Right renal pelvis (tissue), 4 donors: Measurements from ENCODE around the gene CPAMD8. TPM values are rescaled to one million over a fixed set of nuclear protein-coding genes. Genes with fewer than 3 reads are reported as not detected.
"Not testable (repeated sequence)": the region's sequence is repeated elsewhere in the genome, so short reads cannot be mapped to it uniquely, and the experiment has no call there.

Source experiments
- DNase-seq, 4 donors: peaks; one replicate each; pipeline ENCODE4 v3.0.0-alpha.2; 2013; ENCODE audit warnings: low read depth in 4 of 4, low spot score in 3 of 4, missing footprints in 1 of 4
- polyA plus RNA-seq, 4 donors: library from polyadenylated mRNA; unstranded; fragments of 120-200 nt; gene quantifications; one replicate each; pipeline ENCODE4 v1.2.1, GENCODE V29; 2013; ENCODE audit not compliant: insufficient read length in 4 of 4

Gene CPAMD8
- polyA plus RNA-seq, 4 donors: 35.9 to 50.0 (median 41.7) TPM

DNA sequence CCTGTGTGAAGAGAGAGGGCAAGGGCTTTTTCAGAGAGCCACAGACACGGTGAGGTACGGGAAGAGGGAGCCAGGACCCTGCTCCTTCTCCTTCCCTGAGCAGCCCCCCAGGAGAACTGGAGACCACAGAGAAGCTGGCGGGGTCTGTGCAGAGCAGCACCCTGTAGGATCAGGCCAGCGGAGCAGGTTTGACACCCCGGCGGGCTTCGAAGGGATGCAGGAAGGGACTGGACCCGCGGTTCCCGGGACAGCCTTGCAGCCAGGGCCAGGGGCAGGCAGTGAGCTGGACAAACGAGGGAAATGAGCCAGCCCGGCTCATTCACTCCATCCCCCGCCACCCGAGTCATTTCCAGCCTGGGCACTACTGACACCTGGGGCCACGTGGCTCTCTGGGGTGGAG is 22.2 kb downstream of the CPAMD8 start:
- DNase-seq: no peak

DNA sequence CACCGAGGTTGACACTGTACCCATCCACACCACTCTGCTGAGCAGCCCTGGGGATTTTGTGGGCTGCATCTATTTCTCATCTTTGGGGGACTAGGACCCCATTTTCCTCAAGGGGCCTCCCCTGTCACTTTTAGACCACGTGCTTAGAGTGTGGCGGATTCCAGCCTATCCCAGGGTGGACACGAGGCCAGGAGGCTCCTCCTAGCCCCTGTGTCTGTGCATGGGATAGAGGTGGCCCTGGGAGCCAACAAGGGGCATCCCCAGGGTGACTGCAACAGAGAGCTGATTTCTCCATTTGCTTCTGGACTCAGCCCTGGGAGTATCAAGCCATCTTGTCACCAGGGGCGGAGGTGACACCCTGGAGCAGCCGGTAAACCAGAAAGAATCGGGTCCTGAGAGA is 24.2 kb downstream of the CPAMD8 start:
- no peak for DNase-seq

DNA sequence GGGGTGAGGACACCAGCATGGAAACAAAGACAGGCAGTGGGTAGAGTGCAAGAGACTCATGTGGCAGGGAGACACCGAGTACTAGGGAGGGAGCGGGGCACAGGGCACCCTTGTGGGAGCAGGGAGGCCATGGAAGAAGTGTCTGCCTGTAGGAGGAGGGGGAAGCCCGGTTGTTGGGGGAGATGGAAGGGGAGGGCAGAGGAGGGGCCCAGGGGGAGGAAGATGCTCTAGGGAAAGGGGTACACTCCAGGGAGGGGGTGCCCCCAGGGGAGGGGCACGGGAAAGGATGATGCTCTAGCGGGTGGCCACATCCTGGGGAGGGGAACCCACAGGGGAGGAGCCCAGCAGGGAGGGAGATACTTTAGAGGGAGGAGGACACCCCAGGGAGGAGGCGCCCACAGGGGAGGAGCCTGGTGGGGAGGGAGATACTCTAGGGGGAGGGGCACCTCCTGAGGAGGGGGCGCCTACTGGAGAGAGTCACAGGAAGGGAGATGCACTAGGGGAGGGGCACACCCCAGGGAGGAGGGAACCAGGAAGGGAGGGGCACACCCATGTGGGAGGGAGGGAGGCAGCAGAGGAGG is 24.9 kb downstream of the CPAMD8 start:
- no peak for DNase-seq

DNA sequence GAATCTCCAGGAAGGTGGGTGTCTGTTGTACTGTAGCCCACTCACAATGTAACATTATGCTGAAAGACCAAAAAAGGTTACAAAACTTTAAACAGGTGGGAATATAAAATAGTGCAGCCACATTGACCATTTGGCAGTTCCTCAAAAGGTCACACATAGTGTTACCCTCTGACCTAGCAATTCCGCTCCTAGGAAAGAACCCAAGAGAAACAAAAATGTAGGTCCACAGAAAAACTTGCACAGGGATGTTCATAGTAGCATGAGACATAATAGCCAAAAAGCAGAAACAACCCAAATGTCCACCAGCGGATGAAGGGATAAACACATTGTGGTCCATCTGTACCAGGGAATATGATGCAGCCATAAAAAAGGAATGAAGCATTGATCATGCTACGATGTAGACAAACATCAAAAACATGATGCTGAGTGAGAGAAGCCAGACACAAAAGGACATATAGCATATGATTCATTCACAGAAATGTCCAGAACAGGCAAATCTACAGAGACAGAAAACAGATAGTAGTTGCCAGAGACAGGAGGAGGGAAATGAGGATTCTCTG is 27.9 kb downstream of the CPAMD8 start:
- no peak for DNase-seq

DNA sequence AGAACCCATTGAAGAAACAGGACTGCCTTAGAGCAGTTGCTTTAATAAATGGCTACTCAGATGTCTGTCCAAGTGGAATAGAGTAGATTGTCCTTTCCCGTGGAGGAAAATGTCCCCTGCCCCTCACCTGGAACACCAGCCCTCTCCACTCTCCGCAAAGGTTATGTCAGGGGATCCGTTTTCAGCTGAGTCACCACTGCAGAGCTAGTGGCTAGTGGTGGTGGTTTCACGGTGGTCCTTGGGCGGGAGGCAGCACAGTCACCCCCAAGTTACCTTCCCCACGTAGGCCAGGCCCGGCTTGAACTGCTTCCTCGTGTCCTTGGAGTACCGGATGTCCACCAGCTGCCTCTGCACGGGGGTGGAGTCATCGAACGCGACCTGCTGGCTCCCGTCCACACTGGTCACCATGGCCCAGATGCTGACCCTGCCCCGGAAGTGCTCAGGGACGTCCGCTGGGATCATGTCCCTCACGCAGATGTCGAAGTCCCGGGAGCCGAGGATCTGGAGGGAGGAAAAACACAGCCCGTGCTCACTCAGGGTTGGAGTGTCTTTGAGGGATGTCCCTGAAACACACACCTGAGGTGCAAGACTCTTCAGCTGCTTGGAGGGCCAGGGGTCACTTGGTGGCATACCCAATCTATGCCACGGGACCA is 29.6 kb downstream of the CPAMD8 start:
- DNase-seq: not testable (repeated sequence)

DNA sequence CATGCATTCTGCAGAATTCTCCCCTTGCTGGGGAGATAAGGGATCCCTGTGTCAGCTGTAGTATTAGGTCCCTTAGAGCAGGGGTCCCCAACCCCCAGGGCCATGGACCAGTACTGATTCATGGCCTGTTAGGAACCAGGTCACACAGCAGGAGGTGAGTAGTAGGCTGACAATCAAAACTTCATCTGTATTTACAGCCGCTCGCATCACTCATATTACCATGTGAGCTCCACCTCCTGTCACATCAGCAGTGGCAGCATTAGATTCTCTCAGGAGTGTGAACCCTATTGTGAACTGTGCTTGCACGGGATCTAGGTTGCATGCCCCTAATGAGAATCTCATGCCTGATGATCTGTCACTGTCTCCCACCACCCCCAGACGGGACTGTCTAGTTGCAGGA is 37.9 kb downstream of the CPAMD8 start:
- DNase-seq: no peak

DNA sequence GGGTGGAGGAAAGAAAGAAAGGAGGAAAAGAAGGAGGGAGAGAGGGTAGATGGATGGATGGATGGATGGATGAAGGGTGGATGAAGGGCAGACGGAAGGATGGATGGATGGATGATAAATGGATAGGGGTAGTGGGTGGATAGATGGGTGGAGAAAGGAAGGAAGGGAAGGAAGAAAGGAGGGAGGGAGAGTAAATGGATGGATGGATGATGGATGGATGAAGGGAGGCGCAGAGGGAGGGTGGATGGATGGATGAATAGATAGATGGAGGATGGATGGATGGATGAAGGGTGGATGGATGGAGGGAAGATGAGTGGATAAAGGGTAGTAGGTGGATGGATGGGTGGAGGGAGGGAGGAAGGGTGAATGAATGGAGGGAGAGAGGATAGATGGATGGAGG is 41.2 kb downstream of the CPAMD8 start:
- DNase-seq: no peak

DNA sequence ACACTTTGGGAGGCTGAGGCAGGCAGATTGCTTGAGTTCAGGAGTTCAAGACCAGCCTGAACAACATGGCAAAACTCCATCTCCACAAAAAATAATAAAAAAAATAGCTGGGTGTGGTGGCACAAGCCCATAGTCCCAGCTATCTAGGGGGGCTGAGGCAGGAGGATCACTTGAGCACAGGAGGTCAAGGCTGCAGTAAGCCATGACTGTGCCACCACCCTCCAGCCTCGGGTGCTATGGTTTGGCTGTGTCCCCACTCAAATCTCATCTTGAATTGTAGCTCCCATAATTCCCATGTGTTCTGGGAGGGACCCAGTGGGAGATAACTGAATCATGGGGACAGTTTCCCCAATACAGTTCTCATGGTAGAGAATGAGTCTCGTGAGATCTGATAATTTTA is 44.0 kb downstream of the CPAMD8 start:
- DNase-seq: not testable (repeated sequence)

DNA sequence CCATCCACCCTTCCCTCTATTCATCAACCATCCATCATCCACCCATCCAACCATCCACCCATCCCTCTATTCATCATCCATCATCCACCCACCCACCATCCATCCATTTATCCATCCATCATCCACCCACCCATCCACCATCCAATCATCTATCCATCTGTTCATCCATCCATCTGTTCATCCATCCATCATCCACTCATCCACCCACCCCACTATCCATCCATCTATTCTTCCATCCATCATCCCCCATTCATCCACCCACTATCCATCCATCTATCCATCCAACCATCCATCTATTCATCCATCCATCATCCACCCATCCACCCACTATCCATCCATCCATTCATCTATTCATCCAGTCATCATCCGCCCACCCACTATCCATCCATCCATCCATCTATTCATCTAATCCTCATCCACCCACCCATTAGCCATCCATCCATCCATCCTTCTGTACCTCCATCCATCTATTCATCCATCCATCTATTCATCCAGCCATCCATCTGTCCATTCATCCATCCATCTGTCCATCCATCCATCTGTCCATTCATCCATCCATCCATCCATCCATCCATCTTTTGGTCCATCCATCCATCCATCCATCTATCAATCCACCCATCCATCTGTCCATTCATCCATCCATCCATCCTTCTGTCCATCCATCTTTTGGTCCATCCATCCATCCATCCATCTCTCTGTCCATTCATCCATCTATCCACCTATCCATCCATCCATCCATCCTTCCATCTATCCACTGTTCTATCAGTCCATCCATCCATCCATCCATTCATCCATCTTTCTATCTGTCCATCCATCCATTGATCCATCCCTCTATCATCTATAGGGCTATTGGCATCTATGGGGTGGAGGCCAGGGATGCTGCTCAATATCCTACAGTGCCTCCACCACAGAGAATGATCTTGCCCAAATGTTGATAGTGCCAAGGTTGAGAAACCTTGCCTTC is 47.5 kb downstream of the CPAMD8 start:
- no peak for DNase-seq

DNA sequence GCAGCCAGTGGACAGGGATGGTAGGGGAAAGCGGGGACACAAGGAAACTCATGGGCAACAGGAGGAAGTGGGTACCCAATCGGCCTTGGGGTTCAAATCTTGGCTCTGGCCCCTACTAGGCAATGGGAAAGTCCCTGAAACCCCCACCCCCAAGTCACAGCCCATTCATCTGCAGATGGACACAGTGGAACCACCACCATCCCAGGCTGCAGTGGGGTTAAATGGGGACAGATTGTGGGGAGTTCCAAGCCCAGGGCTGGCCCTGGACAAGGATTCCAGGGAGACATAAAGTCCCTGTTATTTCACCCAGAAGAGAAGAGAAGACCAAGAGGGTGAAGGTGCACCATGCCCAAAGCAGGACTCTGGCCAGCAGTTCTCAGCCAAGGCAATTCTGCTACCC is 48.5 kb downstream of the CPAMD8 start:
- DNase-seq: no peak

DNA sequence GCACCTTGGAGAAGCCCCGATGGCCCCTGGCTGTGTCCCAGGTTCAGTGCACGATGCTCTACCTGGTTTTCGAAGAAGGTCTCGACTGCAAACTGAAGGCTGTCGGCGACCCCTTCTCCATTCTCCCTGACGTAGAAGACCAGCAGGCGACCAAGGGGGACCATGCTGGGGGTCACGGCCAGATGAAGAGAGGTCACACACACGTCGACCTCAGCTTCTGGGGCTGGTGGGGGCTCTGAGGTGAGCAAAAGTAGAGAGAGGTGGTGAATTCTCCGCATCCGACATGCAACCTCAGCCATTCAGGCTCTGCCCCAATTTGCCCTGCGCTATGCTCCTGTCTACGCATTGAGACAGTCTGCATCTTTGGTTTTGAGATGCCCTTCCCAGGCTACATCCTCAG is 49.3 kb downstream of the CPAMD8 start:
- DNase-seq: no peak

DNA sequence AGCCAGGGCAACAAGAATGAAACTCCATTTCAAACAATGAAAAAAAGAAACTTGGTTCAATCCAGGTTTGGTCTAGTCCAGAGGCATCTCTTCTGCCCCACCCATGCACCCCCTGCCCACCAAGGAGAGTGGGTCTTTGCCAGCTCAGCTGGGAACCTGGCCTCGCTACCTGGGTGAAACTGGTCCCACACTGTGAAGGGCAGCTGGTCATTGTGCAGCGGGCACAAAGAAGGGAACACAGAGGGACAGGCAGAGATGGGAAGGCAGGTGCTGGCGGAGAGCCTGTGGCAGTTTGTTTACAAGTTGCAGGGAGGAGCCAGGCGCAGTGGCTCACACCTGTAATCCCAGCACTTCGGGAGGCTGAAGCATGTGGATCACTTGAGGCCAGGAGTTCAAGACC is 50.2 kb downstream of the CPAMD8 start:
- no peak for DNase-seq

DNA sequence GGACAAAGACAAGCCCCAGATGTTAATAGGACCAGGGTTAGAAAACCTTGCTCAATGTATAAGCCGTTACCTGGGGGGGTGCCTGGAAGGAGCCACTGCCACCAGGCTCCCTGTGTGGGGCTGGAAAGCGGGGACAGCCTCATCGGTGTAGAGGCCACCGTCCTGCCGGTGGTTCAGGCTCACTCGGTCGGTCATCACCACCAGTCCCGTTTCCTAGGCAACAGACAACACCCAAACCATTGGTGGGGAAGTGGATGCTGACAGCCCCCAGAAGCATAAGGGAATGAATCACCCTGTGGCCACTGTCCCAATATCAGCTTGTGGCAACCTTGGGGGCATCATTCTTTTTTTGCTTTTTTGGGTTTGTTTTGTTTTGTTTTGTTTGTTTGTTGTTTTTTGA is 55.8 kb downstream of the CPAMD8 start:
- DNase-seq: no peak

DNA sequence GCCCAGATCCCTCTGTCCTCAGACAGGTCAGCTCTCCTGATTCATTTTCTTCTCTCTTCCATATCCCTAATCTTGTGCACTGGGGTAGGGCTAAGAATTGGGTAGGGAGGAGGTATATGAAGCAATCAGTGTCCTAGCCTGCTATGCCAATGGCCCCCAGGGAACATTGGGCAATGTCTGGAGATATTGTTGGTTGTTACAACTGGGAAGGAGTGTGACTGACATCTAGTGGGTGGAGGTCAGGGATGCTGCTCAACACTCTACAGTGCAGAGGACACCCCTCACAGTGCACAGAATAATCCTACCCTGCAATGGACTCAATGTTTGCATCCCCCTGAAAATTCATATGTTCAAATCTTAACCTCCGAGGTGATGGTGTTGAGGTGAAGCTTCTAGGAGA is 57.5 kb downstream of the CPAMD8 start:
- no peak for DNase-seq

DNA sequence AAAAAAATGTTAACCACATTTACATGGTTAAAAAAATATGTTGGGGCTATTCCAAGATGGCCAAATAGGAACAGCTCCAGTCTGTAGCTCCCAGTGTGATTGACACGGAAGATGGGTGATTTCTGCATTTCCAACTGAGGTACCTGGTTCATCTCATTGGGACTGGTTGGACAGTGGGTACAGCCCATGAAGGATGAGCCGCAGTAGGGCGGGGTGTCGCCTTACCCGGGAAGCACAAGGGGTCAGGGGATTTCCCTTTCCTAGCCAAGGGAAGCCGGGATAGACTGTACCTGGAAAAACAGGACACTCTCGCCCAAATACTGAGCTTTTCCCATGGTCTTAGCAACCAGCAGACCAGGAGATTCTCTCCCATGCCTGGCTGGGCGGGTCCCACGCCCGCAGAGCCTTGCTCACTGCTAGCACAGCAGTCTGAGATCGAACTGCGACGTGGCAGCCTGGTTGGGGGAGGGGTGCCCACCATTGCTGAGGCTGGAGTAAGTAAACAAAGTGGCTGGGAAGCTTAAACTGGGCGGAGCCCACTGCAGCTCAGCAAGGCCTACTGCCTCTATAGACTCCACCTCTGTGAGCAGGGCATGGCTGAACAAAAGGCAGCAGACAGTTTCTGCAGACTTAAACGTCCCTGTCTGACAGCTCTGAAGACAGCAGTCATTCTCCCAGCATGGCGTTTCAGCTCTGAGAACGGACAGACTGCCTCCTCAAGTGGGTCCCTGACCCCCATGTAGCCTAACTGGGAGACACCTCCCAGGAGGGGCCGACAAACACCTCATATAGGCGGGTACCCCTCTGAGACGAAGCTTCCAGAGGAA is 65.4 kb downstream of the CPAMD8 start:
- not testable (repeated sequence) for DNase-seq

DNA sequence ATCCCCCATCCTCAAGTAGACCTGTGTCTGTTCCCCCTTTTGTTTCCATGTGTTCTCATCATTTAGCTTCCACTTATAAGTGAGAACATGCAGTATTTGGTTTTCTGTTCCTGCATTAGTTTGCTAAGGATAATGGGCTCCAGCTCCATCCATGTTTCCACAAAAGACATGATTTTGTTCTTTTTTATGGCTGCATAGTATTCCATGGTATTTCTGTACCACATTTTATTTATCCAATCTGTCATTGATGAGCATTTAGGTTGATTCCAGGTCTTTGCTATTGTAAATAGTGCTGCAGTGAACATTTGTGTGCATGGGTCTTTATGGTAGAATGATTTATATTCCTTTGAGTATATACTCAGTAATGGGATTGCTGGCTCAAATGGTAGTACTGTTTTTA is 68.3 kb downstream of the CPAMD8 start:
- not testable (repeated sequence) for DNase-seq

DNA sequence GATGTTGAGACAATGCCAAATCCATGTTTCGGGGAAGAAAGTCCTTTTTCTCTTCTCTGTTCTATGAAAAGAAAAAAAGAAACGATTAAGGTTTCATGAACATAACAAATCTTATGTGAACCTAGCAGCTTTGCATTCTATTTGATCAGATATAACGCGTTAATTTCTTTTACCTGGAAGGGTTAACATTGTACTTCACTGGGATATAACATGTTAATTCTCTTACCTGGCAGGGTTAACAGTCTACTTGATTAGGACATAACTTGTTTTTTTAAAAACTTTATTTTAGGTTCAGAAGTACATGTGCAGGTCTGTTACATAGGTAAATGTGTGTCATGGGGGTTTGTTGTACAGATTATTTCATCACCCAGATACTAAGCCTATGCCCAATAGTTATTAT is 68.8 kb downstream of the CPAMD8 start:
- no peak for DNase-seq

DNA sequence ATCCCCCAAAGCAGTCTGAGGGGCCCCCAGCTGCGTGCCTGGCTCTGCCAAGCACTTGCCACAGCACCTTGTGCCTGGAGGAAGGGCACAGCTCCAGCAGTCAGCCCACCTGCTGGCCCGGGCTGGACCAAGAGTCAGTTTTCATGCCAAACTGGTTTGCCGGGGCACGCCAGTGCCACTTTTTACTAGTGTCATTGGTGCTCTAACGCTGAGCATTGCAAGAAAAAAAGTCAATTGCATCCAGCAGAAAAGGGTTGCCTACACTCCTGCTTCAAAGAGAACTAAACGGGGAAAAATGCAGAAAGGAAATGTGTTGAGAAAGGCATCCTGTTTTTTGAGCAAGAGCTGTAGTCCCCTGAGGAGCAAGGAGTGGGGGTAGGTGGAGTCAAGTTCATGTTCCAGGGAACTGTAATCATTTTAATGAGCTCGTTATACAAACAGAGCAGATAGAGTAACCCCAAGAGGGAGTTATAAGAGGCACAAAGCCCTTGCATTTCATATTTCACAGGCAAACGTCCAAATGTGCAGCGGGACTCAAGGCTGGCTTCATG is 69.4 kb downstream of the CPAMD8 start:
- DNase-seq: no peak

DNA sequence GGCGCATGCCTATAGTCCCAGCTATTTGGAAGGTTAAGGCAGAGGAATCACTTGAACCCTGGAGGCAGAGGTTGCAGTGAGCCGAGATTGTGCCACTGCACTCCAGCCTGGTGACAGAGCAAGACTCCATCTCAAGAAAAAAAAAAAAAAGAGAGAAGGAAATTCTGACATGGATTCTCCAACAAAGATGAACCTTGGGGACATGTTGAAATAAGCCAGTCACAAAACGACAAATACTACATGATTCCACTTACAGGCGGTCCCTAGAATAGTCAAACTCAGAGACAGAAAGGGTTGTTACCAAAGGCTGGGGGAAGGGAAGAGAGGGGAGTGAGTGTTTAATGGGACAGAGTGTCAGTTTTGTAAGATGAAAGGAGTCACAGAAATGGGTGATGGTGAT is 71.4 kb downstream of the CPAMD8 start:
- DNase-seq: no peak

DNA sequence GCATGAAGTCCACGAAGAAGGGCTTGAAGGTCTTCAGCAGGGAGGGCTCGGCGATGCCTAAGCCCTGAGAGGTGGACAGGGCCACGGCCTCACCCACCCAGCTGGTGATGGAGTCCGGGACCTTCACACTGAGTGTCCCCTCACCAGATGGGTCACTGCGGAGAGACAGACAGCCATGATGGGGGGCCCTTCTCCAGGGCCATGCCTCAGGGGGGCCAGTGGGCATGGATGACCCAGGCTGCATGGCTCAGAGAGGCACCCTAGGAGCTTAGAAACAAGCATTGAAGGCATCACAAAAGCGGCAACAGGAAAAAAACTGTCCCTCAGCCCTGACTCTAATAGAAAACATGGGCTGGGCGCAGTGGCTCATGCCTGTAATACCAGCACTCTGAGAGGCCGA is 74.6 kb downstream of the CPAMD8 start:
- DNase-seq: no peak
